HUES48 (cell line): Measurements from ENCODE around the gene STK32C.

ENCODE experiments used
- H3K27ac ChIP-seq: one replicate; pipeline ENCODE4 v1.7.0; 2013; ENCODE audit warnings: low read depth, low read length, inconsistent platforms
- H3K27me3 ChIP-seq: 2 replicates; pipeline ENCODE4 v1.6.1; 2013; ENCODE audit warnings: mild to moderate bottlenecking, low read length; ENCODE audit not compliant: control insufficient read depth, insufficient read depth
- H3K36me3 ChIP-seq: 2 replicates; pipeline ENCODE4 v1.6.1; 2013; ENCODE audit warnings: low read length; ENCODE audit not compliant: control insufficient read depth, insufficient read depth
- H3K4me1 ChIP-seq: 2 replicates; pipeline ENCODE4 v1.6.1; 2013; ENCODE audit warnings: mild to moderate bottlenecking, low read length; ENCODE audit not compliant: control insufficient read depth, insufficient read depth
- H3K4me3 ChIP-seq: 2 replicates; pipeline ENCODE4 v1.5.1; 2013; ENCODE audit warnings: mild to moderate bottlenecking, low read depth, low read length
- H3K9ac ChIP-seq: 2 replicates; pipeline ENCODE4 v1.6.1; 2013; ENCODE audit warnings: mild to moderate bottlenecking, low read depth, low read length, moderate library complexity
- H3K9me3 ChIP-seq: 2 replicates; pipeline ENCODE4 v1.6.1; 2013; ENCODE audit warnings: low read length; ENCODE audit not compliant: control insufficient read depth, insufficient read depth

STK32C gene

GRCh38 chr10:132198068-132198370, 109.7 kb downstream of the STK32C start:
- H3K4me1 ChIP-seq = no peaks in the 10 kb centered on the region
- 0 out of 2 replicates have a peak, but pooled peaks cover 2% of the 10 kb centered on the region for H3K36me3 ChIP-seq
- no peaks in the 10 kb centered on the region for H3K27me3 ChIP-seq
- H3K4me3 ChIP-seq = no peak overlapping the region
- no peaks in the 10 kb centered on the region for H3K9me3 ChIP-seq
- H3K9ac ChIP-seq = no peak overlapping the region
- H3K27ac ChIP-seq = no peak overlapping the region

- 0 out of 2 replicates have a peak, but pooled peaks cover 4% of the 10 kb centered on the region for H3K36me3 ChIP-seq
- no peaks in the 10 kb centered on the region for H3K27me3 ChIP-seq
- no peak overlapping the region for H3K27ac ChIP-seq
- no peak overlapping the region for H3K9ac ChIP-seq
- no peaks in the 10 kb centered on the region for H3K9me3 ChIP-seq
- no peaks in the 10 kb centered on the region for H3K4me1 ChIP-seq
- H3K4me3 ChIP-seq = no peak overlapping the region
Measured at GRCh38 chr10:132197271-132198067, 110.3 kb downstream of the STK32C start.

GRCh38 chr10:132196178-132197113, 111.3 kb downstream of the STK32C start:
- Histone ChIP-seq H3K4me1 (no peaks in the 10 kb centered on the region), H3K27me3 (no peaks in the 10 kb centered on the region), H3K4me3 (no peak overlapping the region), H3K9me3 (no peaks in the 10 kb centered on the region), H3K36me3 (0 out of 2 replicates have a peak, but pooled peaks cover 4% of the 10 kb centered on the region), H3K27ac (no peak overlapping the region), H3K9ac (no peak overlapping the region)

GRCh38 chr10:132195366-132196075, 112.2 kb downstream of the STK32C start:
- Histone ChIP-seq H3K4me3 (no peak overlapping the region), H3K9me3 (no peaks in the 10 kb centered on the region), H3K9ac (no peak overlapping the region), H3K27ac (no peak overlapping the region), H3K4me1 (no peaks in the 10 kb centered on the region), H3K36me3 (0 out of 2 replicates have a peak, but pooled peaks cover 7% of the 10 kb centered on the region), H3K27me3 (no peaks in the 10 kb centered on the region)

GRCh38 chr10:132194726-132195125, 113.0 kb downstream of the STK32C start:
- Histone ChIP-seq H3K9me3 (no peaks in the 10 kb centered on the region), H3K27ac (no peak overlapping the region), H3K4me1 (no peaks in the 10 kb centered on the region), H3K27me3 (no peaks in the 10 kb centered on the region), H3K9ac (no peak overlapping the region), H3K36me3 (0 out of 2 replicates have a peak, but pooled peaks cover 7% of the 10 kb centered on the region), H3K4me3 (no peak overlapping the region)

GRCh38 chr10:132193907-132194552, 113.7 kb downstream of the STK32C start:
- Histone ChIP-seq H3K9ac (no peak overlapping the region), H3K4me3 (no peak overlapping the region), H3K9me3 (no peaks in the 10 kb centered on the region), H3K27me3 (0 out of 2 replicates have a peak, but pooled peaks cover 3% of the 10 kb centered on the region), H3K27ac (no peak overlapping the region), H3K36me3 (0 out of 2 replicates have a peak, but pooled peaks cover 7% of the 10 kb centered on the region), H3K4me1 (no peaks in the 10 kb centered on the region)

- no peak overlapping the region for H3K4me3 ChIP-seq
- 0 out of 2 replicates have a peak, but pooled peaks cover 7% of the 10 kb centered on the region for H3K36me3 ChIP-seq
- H3K4me1 ChIP-seq = no peaks in the 10 kb centered on the region
- peaks cover 12% of the 10 kb centered on the region for H3K27me3 ChIP-seq
- H3K27ac ChIP-seq = no peak overlapping the region
- no peaks in the 10 kb centered on the region for H3K9me3 ChIP-seq
- no peak overlapping the region for H3K9ac ChIP-seq
Measured at GRCh38 chr10:132192991-132193665, 114.6 kb downstream of the STK32C start.

- Histone ChIP-seq H3K9me3 (no peaks in the 10 kb centered on the region), H3K27me3 (peaks cover 20% of the 10 kb centered on the region), H3K9ac (no peak overlapping the region), H3K27ac (no peak overlapping the region), H3K4me3 (no peak overlapping the region), H3K4me1 (no peaks in the 10 kb centered on the region), H3K36me3 (0 out of 2 replicates have a peak, but pooled peaks cover 7% of the 10 kb centered on the region)
Measured at GRCh38 chr10:132192076-132192975, 115.4 kb downstream of the STK32C start.

- Histone ChIP-seq H3K4me3 (no peak overlapping the region), H3K36me3 (0 out of 2 replicates have a peak, but pooled peaks cover 7% of the 10 kb centered on the region), H3K27ac (no peak overlapping the region), H3K4me1 (no peaks in the 10 kb centered on the region), H3K9ac (no peak overlapping the region), H3K27me3 (peaks cover 41% of the 10 kb centered on the region), H3K9me3 (no peaks in the 10 kb centered on the region)
Measured at GRCh38 chr10:132189810-132190422, 117.8 kb downstream of the STK32C start.
